AG09319 (cell line): ENCODE measurements around the gene AK2.

Experiments
- DNase-seq: peaks from one replicate; pipeline ENCODE4 v3.0.0-alpha.2; 2010; ENCODE audit warnings: low read depth; ENCODE audit errors: extremely low read depth
- TF ChIP-seq, protein P1 (sequence below): IDR thresholded peaks from 2 replicates; pipeline ENCODE4 v1.5.1; 2011; ENCODE audit warnings: low read depth, mild to moderate bottlenecking, inconsistent platforms, low read length, moderate library complexity

AK2 gene

DNA sequence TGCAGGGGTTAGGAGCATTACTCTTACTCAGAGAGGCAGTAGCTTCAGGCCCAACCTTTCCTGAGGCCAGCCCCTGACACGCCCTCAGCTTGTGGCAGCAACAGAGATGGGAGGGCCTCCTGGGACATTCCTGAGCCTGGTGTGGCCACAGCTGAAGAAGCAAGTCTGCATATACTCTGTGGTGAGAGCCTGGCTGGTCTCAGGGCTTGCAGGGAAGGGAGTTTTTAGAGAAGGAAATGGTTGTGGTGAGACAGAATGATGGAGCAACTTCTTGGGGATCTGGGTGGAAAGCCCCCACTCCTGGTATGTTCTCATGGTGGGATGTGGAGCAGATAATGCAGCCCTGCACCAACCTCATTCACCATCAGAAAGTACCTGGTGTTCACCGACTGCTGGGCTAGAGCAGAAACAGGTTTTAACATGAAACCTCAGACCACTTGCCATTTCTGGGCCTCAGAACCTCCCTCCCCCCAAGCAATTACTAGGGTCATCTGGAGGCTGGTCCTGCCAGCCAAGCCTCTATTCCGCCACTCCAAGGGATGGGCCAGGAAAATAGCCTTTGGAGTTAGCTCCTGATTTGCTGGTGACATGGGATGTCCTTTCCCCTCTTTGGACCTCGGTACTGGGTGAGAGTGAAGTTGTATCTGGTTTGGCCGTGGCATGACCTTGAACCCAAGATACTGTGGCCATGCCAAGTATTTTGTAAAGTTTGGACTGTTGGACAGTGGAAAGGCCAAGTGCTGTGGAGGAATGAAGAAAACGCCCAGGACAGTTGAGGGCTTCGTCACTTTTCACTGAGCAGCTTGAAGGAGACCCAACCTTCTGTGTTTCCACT lies 44.0 kb downstream of the AK2 start:
- peak; percentile 79 for DNase-seq
- TF ChIP-seq, protein P1, sequence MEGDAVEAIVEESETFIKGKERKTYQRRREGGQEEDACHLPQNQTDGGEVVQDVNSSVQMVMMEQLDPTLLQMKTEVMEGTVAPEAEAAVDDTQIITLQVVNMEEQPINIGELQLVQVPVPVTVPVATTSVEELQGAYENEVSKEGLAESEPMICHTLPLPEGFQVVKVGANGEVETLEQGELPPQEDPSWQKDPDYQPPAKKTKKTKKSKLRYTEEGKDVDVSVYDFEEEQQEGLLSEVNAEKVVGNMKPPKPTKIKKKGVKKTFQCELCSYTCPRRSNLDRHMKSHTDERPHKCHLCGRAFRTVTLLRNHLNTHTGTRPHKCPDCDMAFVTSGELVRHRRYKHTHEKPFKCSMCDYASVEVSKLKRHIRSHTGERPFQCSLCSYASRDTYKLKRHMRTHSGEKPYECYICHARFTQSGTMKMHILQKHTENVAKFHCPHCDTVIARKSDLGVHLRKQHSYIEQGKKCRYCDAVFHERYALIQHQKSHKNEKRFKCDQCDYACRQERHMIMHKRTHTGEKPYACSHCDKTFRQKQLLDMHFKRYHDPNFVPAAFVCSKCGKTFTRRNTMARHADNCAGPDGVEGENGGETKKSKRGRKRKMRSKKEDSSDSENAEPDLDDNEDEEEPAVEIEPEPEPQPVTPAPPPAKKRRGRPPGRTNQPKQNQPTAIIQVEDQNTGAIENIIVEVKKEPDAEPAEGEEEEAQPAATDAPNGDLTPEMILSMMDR: no peak

GRCh38 chr1:32991819-32992488 lies 44.7 kb downstream of the AK2 start:
- TF ChIP-seq, protein P1: no peak
- DNase-seq: no peak

- DNase-seq: no peak
- TF ChIP-seq, protein P1: no peak
Measured at GRCh38 chr1:32991386-32991785, 45.3 kb downstream of the AK2 start.

DNA sequence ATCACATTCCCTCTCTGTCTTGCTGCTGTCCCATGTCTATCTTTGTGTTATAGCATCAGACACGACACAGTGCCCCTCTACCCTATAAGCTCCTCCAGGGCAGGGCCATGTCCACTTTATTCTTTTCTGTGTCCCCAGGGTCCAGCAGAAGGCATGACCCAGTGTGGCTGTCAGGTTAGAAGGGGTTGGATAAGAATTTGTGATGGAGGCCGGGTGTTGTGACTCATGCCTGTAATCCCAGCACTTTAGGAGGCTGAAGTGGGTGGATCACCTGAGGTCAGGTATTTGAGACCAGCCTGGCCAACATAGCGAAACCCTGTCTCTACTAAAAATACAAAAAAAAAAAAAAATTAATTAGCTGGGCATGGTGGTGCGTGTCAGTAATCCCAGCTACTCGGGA lies 45.8 kb downstream of the AK2 start:
- TF ChIP-seq, protein P1: no peak
- no peak for DNase-seq

- TF ChIP-seq, protein P1: no peak
- peak; percentile 90 for DNase-seq
Measured at GRCh38 chr1:32989160-32990050, 47.3 kb downstream of the AK2 start.

GRCh38 chr1:32988665-32989064 lies 48.0 kb downstream of the AK2 start:
- TF ChIP-seq, protein P1: no peak
- no peak for DNase-seq
